DMS53 (cell line): ENCODE measurements around the gene MRPL48.
A peak's percentile ranks its signal among the peaks of the same experiment; 100 is the strongest.
"Not testable (repeated sequence)": the region's sequence is repeated elsewhere in the genome, so short reads cannot be mapped to it uniquely, and the experiment has no call there.

ENCODE experiments used
- DNase-seq: peaks from one replicate; lab custom pipeline; 2025; lab: John Stamatoyannopoulos, UW

Gene MRPL48

DNA sequence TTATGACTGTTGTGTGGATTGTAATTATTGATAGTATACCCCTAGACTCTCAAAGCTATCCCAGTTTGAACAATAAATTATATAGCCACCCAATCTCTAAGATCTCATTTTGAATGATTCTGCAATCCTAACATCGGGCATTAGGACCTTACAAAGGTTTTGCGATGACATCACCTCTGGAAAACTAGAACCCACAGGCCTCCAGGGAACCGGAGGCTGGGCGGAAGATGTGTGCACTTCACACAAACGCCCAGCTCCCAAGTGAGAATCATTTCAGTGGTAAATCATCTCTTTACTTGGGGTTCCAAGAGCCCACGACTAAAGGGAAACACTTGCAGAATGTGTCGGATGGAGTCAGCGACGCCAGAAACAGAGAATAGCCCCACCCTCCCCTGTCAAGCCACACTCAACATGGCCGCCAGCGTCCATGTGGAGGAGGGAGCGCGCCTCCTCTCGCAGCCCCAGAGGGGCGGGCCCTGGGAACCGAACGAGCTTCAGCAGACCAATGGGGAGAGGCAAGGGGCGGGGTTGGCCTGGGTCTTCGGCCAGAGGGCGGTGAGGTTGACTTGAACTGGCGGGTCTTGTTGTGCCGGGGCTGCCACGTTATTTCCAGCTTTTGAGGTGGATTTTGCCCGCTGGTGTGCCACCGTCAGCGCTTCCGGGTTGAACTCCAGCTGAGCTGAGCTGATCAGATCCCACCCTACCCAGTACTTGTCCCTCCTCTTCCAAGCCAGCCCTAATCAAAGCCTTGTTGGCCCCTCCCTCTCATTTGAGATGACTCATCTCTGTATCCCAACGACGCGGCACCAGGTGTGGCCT lies 8.4 kb upstream of the MRPL48 start:
- peak; percentile 100 for DNase-seq

DNA sequence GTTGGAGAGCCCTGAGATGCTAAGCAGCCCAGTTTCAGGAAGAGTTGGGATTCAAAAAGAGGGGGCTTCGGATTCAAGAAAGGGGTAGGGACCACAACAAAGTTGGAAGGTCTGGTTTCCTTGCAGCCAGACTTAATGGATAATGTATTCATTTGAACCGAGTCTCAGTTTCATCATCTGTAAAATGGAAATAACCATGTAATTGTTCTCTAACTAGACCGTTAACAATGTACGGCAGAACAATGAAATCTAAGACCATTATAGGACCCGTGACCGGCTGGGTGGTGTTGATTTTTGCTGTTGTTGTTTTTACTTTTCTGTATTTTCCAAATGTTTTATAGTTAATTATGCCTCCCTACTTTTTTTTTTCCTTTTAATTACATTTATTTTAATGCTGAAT lies 6.4 kb upstream of the MRPL48 start:
- DNase-seq = no peak

- DNase-seq = no peak
Observed at GRCh38 chr11:73783483-73784020, 4.1 kb upstream of the MRPL48 start.

DNA sequence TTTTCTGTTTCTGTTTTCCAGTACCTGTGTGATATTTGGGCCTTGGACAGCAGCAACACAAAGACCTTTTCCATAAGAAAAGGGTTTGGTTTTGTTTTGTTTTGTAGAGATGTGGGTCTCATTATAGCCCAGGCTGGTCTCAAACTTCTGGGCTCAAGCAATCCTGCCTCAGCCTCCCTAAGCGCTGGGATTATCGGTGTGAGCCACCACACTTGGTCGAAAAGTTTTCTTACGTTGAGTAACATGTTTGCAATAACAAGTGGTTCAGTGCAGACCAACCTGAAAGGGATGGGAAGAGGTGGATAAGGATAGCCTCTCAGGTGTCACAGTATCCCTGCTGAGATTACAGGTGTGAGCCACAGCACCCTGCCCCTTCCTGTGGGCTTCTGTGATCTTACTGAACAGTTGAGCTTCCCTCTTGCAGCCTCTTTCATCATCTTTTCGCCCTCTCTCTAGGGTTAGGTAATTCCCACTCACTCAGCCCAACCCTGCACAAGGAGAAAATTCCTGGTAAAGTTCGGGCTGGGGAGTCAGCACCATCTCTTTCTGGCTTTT lies 3.5 kb upstream of the MRPL48 start:
- DNase-seq = peak; percentile 84

GRCh38 chr11:73784734-73785133 lies 2.9 kb upstream of the MRPL48 start:
- no peak for DNase-seq

- not testable (repeated sequence) for DNase-seq
Observed at GRCh38 chr11:73785467-73785866, 2.2 kb upstream of the MRPL48 start.

DNA sequence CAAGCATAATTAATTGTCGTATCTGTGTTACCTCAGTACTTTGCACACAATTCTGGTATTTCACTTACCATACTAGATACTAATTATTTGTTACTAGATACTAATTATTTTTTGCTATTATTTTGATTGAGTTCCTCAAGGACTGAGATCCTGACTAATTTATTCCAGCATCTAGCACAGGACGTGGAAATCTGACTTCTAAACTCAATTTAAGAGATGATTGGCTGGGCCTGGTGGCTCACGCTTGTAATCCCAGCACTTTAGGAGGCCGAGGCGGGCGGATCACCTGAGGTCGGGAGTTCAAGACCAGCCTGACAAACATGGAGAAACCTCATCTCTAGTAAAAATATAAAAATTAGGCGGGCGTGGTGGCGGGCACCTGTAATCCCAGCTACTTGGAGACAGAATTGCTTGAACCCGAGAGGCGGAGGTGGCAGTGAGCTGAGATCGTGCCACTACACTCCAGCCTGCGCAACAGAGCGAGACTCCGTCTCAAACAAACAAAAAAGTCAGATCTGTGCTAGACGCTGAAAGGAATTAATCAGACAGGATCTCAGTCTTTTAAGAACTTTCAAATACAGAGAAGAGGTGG lies 527 bp upstream of the MRPL48 start:
- DNase-seq = peak; percentile 59

GRCh38 chr11:73789279-73789670 lies 1.6 kb downstream of the MRPL48 start:
- DNase-seq = peak; percentile 45

DNA sequence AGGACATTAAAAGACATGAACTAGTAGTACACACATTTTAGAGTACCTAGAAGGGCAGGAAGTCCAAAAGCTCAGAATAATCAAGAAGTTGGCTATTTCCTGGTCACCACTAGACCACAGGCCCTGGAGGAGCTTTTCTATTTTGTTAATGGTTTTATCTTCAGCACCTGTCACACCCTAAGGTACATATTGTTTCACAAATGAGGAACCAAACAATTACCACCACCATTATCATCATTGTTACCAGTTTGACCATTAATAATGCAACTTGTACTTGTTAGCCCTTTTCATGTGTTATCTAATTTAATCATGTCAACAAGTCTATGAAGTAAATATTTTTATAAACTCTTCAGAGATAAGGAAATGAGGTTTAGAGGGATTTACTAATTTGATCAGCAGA lies 4.9 kb downstream of the MRPL48 start:
- DNase-seq = no peak

- no peak for DNase-seq
Observed at GRCh38 chr11:73795925-73796632, 8.4 kb downstream of the MRPL48 start.

GRCh38 chr11:73797457-73797856 lies 9.8 kb downstream of the MRPL48 start:
- no peak for DNase-seq

- DNase-seq = no peak
Observed at GRCh38 chr11:73800276-73800806, 12.7 kb downstream of the MRPL48 start.

GRCh38 chr11:73801136-73801535 lies 13.5 kb downstream of the MRPL48 start:
- no peak for DNase-seq

- no peak for DNase-seq
Observed at GRCh38 chr11:73804712-73805111, 17.0 kb downstream of the MRPL48 start.

- DNase-seq = no peak
Observed at GRCh38 chr11:73808052-73808451, 20.4 kb downstream of the MRPL48 start.

DNA sequence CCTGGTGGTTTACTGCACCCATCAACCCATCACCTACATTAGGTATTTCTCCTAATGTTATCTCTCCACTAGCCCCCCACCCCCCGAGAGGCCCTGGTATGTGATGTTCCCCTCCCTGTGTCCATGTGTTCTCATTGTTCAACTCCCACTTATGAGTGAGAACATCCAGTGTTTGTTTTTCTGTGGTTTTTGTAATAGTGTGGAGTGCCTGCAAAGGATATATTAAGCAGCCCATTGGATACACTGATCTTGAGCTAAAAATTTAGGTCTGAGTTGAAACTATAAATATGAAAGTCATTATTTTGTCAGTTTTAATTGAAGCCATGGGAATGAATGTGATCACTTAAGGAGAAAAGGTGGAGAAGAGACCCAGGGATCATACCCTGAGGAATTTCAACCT lies 23.0 kb downstream of the MRPL48 start:
- DNase-seq = no peak

GRCh38 chr11:73812234-73812633 lies 24.6 kb downstream of the MRPL48 start:
- no peak for DNase-seq

DNA sequence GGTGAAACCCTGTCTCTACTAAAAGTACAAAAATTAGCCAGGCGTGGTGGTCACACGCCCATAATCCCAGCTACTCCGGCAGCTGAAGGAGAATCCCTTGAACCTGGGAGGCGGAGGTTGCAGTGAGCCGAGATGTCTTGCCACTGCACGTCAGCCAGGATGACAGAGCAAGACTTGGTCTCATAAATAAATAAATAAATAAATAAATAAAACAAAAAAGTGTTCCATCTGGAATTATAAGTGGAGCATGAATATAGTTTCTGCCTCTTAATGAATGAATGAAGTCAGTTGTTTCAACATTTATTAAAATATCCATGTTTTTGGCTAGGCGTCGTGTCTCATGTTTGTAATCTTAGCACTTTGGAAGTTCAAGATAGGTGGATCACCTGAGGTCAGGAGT lies 27.1 kb downstream of the MRPL48 start:
- DNase-seq = no peak

- DNase-seq = no peak
Observed at GRCh38 chr11:73818846-73819245, 31.2 kb downstream of the MRPL48 start.

- DNase-seq = no peak
Observed at GRCh38 chr11:73830261-73830660, 42.6 kb downstream of the MRPL48 start.

- DNase-seq = no peak
Observed at GRCh38 chr11:73833067-73833466, 45.4 kb downstream of the MRPL48 start.

- DNase-seq = no peak
Observed at GRCh38 chr11:73838443-73839122, 50.9 kb downstream of the MRPL48 start.
